HEK293 (cell line): ENCODE data around the gene NPC2.

ENCODE experiments used
- CTCF ChIA-PET: fragments of 350-600 bp; formaldehyde crosslinking; extraction: SDS; loops from one replicate; lab custom pipeline; 2021; ENCODE audit warnings: antibody characterized with exemption; lab: Yijun Ruan, JAX
- POLR2A ChIA-PET: fragments of 300-600 bp; formaldehyde crosslinking; extraction: SDS; loops from one replicate; lab custom pipeline; 2020; ENCODE audit warnings: antibody characterized with exemption, inconsistent platforms; lab: Yijun Ruan, JAX
- H3K27ac ChIP-seq: fragments of 200-500 bp; sonication (Bioruptor generic); 2 replicates; pipeline ENCODE4 v1.5.1; 2014; ENCODE audit warnings: low read depth, low read length, control low read depth, inconsistent platforms; ENCODE audit errors: extremely low read depth
- H3K36me3 ChIP-seq, 2 experiments: fragments of 200-500 bp in 1 of 2; sonication (Bioruptor generic) in 1 of 2; 1 replicate in 1 of 2; 2 replicates in 1 of 2; pipeline ENCODE4 v1.5.1; 2014 to 2017; ENCODE audit warnings: inconsistent platforms in 2 of 2, low read length in 2 of 2; ENCODE audit not compliant: control insufficient read depth in 2 of 2, insufficient read depth in 1 of 2
- H3K4me1 ChIP-seq: fragments of 200-500 bp; sonication (Bioruptor generic); 2 replicates; pipeline ENCODE4 v1.5.1; 2014; ENCODE audit warnings: mild to moderate bottlenecking, low read length, inconsistent platforms; ENCODE audit not compliant: control insufficient read depth, insufficient read depth
- H3K4me3 ChIP-seq: 2 replicates; pipeline ENCODE4 v1.5.1; 2011; ENCODE audit warnings: low read depth, mild to moderate bottlenecking, control low read depth, low read length, moderate library complexity
- H3K9me3 ChIP-seq: fragments of 200-500 bp; sonication (Bioruptor generic); 2 replicates; pipeline ENCODE4 v1.5.1; 2014; ENCODE audit warnings: low read depth, low read length, inconsistent platforms; ENCODE audit not compliant: control insufficient read depth, insufficient read depth
- GLIS1 ChIP-seq: fragments of 450-650 bp; formaldehyde crosslinking; IDR thresholded peaks from 2 replicates; pipeline ENCODE4 v1.5.1; 2016; ENCODE audit warnings: missing biosample characterization, missing genetic modification characterization
- GLIS2 ChIP-seq: fragments of 450-650 bp; formaldehyde crosslinking; IDR thresholded peaks from 2 replicates; pipeline ENCODE4 v1.5.1; 2016; ENCODE audit warnings: missing biosample characterization, missing genetic modification characterization
- HOXA7 ChIP-seq: sonication (generic); formaldehyde crosslinking; IDR thresholded peaks from 2 replicates; pipeline ENCODE4 v1.8.1; 2022; ENCODE audit warnings: missing genetic modification reagents, borderline replicate concordance
- HOXC10 ChIP-seq: sonication (generic); formaldehyde crosslinking; IDR thresholded peaks from 2 replicates; pipeline ENCODE4 v1.8.1; 2023; ENCODE audit warnings: mild to moderate bottlenecking, missing genetic modification reagents
- INSM2 ChIP-seq: fragments of 450-650 bp; formaldehyde crosslinking; IDR thresholded peaks from 2 replicates; pipeline ENCODE4 v1.5.1; 2016; ENCODE audit warnings: missing biosample characterization, missing genetic modification characterization
- KLF17 ChIP-seq: fragments of 450-650 bp; formaldehyde crosslinking; IDR thresholded peaks from 2 replicates; pipeline ENCODE4 v1.5.1; 2016; ENCODE audit warnings: missing biosample characterization, missing genetic modification characterization
- ZBTB8A ChIP-seq: fragments of 450-650 bp; formaldehyde crosslinking; IDR thresholded peaks from 2 replicates; pipeline ENCODE4 v1.5.1; 2016; ENCODE audit warnings: missing biosample characterization, missing genetic modification characterization
- ZEB2 ChIP-seq: fragments of 450-650 bp; formaldehyde crosslinking; IDR thresholded peaks from 2 replicates; pipeline ENCODE4 v1.5.1; 2016; ENCODE audit warnings: missing biosample characterization, missing genetic modification characterization
- ZIC2 ChIP-seq: fragments of 450-650 bp; formaldehyde crosslinking; IDR thresholded peaks from 2 replicates; pipeline ENCODE4 v1.5.1; 2016; ENCODE audit warnings: missing biosample characterization, missing genetic modification characterization
- ZNF133 ChIP-seq: fragments of 450-650 bp; formaldehyde crosslinking; IDR thresholded peaks from 2 replicates; pipeline ENCODE4 v1.5.1; 2016; ENCODE audit warnings: missing biosample characterization, missing genetic modification characterization
- ZNF138 ChIP-seq: fragments of 450-650 bp; formaldehyde crosslinking; IDR thresholded peaks from 2 replicates; pipeline ENCODE4 v1.5.1; 2016; ENCODE audit warnings: missing biosample characterization, missing genetic modification characterization, borderline replicate concordance
- ZNF140 ChIP-seq: fragments of 450-650 bp; formaldehyde crosslinking; IDR thresholded peaks from 2 replicates; pipeline ENCODE4 v1.5.1; 2016; ENCODE audit warnings: missing biosample characterization, missing genetic modification characterization
- ZNF16 ChIP-seq: fragments of 450-650 bp; formaldehyde crosslinking; IDR thresholded peaks from 2 replicates; pipeline ENCODE4 v1.5.1; 2016; ENCODE audit warnings: low read depth, missing biosample characterization, missing genetic modification characterization
- ZNF23 ChIP-seq: fragments of 450-650 bp; formaldehyde crosslinking; IDR thresholded peaks from 2 replicates; pipeline ENCODE4 v1.5.1; 2016; ENCODE audit warnings: missing biosample characterization, missing genetic modification characterization, borderline replicate concordance
- ZNF366 ChIP-seq: fragments of 450-650 bp; formaldehyde crosslinking; conservative IDR thresholded peaks from 2 replicates; pipeline ENCODE4 v1.5.1; 2016; ENCODE audit warnings: missing biosample characterization, missing genetic modification characterization
- ZNF433 ChIP-seq: fragments of 450-650 bp; formaldehyde crosslinking; IDR thresholded peaks from 2 replicates; pipeline ENCODE4 v1.5.1; 2016; ENCODE audit warnings: missing biosample characterization, missing genetic modification characterization, low read depth
- ZNF449 ChIP-seq: fragments of 450-650 bp; formaldehyde crosslinking; IDR thresholded peaks from 2 replicates; pipeline ENCODE4 v1.5.1; 2017; ENCODE audit warnings: missing biosample characterization, mild to moderate bottlenecking, missing genetic modification characterization, moderate library complexity
- ZNF558 ChIP-seq: fragments of 450-650 bp; formaldehyde crosslinking; IDR thresholded peaks from 2 replicates; pipeline ENCODE4 v1.5.1; 2016; ENCODE audit warnings: missing biosample characterization, missing genetic modification characterization
- ZNF621 ChIP-seq: fragments of 450-650 bp; formaldehyde crosslinking; IDR thresholded peaks from 2 replicates; pipeline ENCODE4 v1.5.1; 2017; ENCODE audit warnings: missing biosample characterization, missing genetic modification characterization
- ZNF704 ChIP-seq: fragments of 450-650 bp; formaldehyde crosslinking; IDR thresholded peaks from 2 replicates; pipeline ENCODE4 v1.5.1; 2016; ENCODE audit warnings: missing biosample characterization, missing genetic modification characterization
- ZNF707 ChIP-seq: fragments of 450-650 bp; formaldehyde crosslinking; IDR thresholded peaks from 2 replicates; pipeline ENCODE4 v1.5.1; 2016; ENCODE audit warnings: missing biosample characterization, missing genetic modification characterization
- ZNF792 ChIP-seq: fragments of 450-650 bp; formaldehyde crosslinking; IDR thresholded peaks from 2 replicates; pipeline ENCODE4 v1.5.1; 2016; ENCODE audit warnings: missing biosample characterization, missing genetic modification characterization

Gene NPC2

GRCh38 chr14:74509587-74510222, 16.6 kb upstream of the NPC2 start:
- no peak overlapping the region for H3K27ac ChIP-seq
- TF ChIP-seq ZNF140 = no peak
- TF ChIP-seq ZNF16 (tag by site-specific recombination) = no peak
- TF ChIP-seq ZNF138 (tag by site-specific recombination) = no peak
- no peak for TF ChIP-seq ZNF449 (tag by site-specific recombination)
- TF ChIP-seq ZNF621 (tag by site-specific recombination) = no peak
- TF ChIP-seq ZNF792 = no peak
- no peak for TF ChIP-seq INSM2 (tag by site-specific recombination)
- no peak for TF ChIP-seq ZNF366 (tag by site-specific recombination)
- no peak for TF ChIP-seq ZNF23 (tag by site-specific recombination)
- TF ChIP-seq ZNF704 (tag by site-specific recombination) = no peak
- TF ChIP-seq ZBTB8A (tag by site-specific recombination) = no peak
- no peak for TF ChIP-seq ZNF433 (tag by site-specific recombination)
- TF ChIP-seq ZNF558 (tag by site-specific recombination) = no peak
- TF ChIP-seq HOXC10 (CRISPR knock-in tag) = no peak
- TF ChIP-seq KLF17 (tag by site-specific recombination) = no peak
- TF ChIP-seq ZNF707 (tag by site-specific recombination) = no peak
- TF ChIP-seq ZEB2 (tag by site-specific recombination) = no peak
- TF ChIP-seq, all 188 proteins: peak for 0
- ChIA-PET CTCF (no interaction called here), POLR2A (no interaction called here)
- H3K9me3 ChIP-seq = no peaks in the 10 kb centered on the region
- H3K4me1 ChIP-seq = no peaks in the 10 kb centered on the region
- no peak overlapping the region for H3K4me3 ChIP-seq
- no peaks in the 10 kb centered on the region for H3K36me3 ChIP-seq

GRCh38 chr14:74508844-74509428, 15.8 kb upstream of the NPC2 start:
- TF ChIP-seq ZNF133 (no peak), ZIC2 (tag by site-specific recombination) (peak; percentile 62; the same call in 1 of the 2 replicates), HOXA7 (CRISPR knock-in tag) (no peak), GLIS1 (tag by site-specific recombination) (peak; percentile 93), GLIS2 (tag by site-specific recombination) (0 out of 2 replicates have a peak, but pooled peaks have one; percentile 31)
- TF ChIP-seq, all 188 proteins: peak for 3
- Histone ChIP-seq H3K27ac (no peak overlapping the region), H3K4me1 (no peaks in the 10 kb centered on the region), H3K36me3 (no peaks in the 10 kb centered on the region), H3K9me3 (no peaks in the 10 kb centered on the region), H3K4me3 (no peak overlapping the region)
- CTCF ChIA-PET = interaction anchor here (0.9 to 1.0 kb wide), 3 partner anchors 10 to 31 kb away, joined by 3 read pairs; no protein-coding TSS in a partner anchor
- POLR2A ChIA-PET = no interaction called here
